GM19099 (cell line): ENCODE results near the gene TEAD1.

Source experiments
- POLR2A ChIP-seq: IDR thresholded peaks from 3 replicates; pipeline ENCODE4 v1.6.1; 2011; ENCODE audit warnings: low read depth; ENCODE audit not compliant: insufficient read length; ENCODE audit errors: extremely low read depth

Gene TEAD1

DNA sequence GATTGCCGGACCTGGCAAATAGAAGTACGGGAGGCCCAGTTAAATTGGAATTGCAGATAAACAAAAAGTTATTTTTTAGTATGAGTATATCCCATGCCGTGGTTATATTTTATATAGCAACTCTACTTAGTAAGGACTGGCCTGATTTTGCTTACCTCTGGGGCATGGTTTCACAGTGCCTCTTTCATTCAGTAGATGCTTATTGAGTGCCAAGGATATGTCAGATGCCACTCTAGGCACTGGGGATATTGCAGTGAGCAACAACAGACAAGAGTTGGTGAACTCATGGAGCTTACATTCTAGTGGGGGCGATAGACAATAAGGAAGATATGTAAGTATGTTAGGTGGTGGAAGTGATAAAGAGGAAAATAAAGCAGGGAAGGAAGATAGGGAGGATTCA is 112.2 kb downstream of the TEAD1 start:
- no peak for TF ChIP-seq POLR2A

DNA sequence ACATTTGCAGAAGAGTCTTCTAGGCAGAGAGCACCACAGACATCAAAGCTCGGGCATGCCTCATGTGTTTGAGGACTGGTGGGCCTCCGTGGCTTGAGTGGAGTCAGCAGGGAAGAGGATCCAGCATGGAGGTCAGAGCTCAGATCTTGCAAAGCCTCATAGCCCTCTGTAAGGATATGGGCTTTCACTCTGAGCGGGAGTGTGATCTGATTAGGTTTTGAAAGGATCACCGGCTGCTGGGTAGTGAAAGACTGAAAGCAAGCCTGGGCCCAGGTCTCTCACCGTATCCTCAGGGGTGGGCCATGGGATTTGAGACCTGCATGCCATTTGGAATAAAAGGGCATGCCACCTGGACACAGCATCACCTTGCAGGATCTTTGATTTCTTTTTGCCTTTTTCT is 112.7 kb downstream of the TEAD1 start:
- no peak for TF ChIP-seq POLR2A

DNA sequence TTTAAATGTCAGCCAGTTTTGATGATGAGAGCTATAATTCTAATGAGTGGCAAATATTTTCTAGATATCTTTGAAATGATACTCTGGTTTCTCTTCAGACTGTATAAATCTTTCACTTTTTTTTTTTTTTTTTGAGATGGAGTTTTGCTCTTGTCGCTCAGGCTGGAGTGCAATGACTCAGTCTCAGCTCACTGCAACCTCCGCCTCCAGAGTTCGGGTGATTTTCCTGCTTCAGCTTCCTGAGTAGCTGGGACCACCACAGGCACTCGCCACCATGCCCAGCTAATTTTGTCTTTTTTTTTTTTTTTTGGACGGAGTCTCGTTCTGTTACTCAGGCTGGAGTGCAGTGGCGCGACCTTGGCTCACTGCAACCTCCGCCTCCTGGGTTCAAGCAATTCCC is 113.6 kb downstream of the TEAD1 start:
- TF ChIP-seq POLR2A: no peak

DNA sequence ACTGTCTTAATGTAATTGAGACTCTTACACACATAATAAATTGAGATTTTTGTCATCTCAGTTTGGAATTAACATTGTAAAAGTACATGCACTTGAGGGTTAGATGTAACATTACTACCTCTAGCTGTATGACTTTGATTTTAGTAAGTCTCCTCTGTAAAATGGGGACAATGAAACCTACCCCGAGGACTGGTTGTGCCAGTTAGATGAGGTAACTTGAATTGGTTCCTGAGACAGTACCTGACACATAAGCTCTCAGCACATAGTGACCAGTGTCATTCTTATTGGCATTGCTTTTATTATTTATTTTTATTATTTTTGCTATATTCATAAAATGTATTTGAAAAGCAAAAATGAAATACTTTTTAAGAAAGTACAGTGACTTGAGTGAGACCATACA is 114.8 kb downstream of the TEAD1 start:
- TF ChIP-seq POLR2A: no peak

DNA sequence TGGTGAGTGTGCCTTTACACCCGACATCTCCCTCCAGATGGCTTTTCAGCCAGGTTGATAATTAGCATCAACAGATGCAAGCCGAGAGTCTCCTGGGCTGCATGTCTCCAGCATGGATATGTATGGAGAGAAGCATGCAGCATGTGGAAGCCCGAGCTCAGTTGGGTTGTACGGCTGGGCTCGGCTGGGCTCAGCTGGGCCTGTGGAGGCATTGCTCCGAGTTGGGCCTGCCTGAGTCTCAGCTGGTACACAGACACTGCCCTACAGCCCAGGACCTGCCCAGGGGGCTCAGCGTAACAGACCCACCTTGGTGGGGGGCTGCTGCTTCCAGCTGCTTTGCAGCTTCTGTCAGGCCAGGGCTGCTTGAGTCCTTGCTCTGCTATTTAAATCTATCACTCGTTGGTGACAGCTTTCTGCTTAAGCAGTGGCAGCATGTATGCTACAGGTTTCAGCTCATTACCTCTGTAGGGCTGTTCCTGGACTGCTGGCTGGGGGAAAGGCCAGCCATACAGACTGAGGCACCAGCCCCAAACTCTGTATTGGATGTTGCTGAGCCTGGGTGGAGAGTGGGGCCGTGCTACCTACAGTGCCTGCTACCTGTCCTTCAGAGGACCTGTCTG is 115.5 kb downstream of the TEAD1 start:
- no peak for TF ChIP-seq POLR2A

DNA sequence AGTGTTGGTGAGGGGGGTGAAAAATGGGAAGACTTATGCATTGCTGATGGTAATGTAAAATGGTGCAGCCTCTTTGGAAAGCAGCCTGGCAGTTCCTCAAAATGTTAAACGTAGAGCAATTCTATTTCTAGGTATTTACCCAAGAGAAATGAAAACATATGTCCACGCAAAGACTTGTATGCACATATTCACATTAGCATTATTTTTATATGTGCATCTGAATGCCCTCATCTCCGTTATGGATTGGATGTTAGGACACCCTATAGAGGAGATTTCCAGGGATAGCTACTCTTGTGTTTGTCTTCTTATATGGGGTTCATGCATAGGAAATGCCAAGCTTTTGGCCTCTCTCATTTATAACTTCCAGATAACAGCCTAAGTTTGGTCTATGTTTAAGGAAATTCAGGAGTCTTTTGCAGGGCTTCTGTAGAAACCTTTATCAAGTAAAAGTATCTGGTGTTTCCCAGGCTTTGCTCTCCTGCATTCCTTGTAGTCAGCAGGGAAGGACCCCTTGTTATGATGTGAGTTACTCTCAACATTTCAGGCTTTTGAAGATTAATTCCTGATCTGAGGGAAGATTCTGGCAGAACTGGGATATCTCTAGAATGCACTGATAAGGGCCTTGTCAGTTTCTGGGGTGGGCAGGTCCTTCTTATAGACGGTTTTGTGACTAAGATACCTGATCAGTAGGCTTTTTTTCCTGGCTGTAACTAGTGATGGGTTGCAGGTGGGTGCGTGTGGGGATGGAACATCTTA is 116.8 kb downstream of the TEAD1 start:
- no peak for TF ChIP-seq POLR2A

DNA sequence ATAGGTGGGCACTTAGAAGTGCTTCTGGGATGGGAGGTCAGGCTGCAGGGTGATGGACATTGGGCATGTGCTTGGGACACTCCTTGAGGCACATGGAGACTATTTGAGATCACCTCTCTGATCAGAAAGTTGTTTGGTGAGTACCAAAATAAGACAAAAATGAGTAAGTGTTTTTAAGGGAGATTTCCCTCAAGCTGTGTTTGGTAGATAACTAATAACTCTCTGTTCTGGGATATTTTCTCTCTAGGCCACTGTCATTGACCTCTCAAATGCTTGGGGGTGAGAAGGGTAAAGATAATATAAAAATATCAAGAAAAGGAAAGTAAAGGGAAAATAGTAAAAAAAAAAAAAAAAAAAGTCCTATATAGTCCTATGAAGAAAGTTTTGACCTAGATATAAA is 117.8 kb downstream of the TEAD1 start:
- no peak for TF ChIP-seq POLR2A

DNA sequence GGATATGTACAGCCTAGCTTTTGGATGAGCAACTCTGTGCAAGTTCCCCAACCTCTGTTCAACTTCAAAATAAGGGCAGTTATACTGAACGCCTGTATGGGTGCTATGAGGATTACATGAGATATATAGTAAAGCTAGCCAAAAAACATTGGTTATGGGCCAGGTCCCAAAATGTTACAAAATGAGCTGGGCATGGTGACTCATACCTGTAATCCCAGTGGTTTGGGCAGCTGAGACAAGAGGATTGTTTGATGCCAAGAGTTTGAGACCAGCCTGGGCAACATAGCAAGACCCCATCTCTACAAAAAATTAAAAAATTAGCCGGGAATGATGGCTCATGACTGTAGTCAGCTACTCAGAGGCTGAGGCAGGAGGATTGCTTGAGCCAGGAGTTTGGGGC is 118.4 kb downstream of the TEAD1 start:
- TF ChIP-seq POLR2A: no peak

DNA sequence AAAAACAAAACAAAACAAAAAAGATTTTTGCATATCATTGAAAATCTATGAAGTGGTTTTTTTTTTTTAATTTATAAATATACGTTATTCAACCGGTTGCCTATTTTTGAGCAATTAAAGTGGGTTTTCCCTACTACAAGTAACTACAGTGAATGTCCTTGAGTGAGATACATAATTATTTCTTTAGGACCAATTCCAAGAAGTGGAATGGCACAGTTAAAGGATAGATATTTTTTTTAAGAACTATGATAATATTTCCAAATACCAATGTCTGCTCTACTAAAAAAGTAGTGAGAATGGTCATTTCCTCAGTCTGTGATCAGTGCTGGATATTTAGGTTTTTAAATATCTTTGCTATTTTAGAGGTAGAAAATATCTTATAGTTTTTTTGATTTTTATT is 118.8 kb downstream of the TEAD1 start:
- no peak for TF ChIP-seq POLR2A

DNA sequence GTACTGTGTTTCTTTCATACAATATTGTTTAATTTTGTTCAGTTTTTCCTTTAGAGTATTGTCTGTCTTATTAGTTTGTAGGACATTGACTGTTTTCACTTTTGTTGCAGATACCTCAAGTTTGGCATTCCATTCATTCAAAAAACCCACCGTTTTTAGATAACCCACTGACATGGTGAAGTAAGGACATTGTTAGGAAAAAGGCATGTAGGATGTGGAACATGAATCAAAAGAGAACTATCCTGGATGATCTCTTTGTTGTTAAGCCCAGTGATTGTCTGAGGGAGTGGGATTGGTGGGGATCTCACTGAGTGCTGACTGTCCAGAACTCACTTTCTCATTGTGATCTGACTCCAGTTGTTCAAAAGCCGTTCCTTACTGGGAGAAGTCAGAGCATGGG is 119.3 kb downstream of the TEAD1 start:
- no peak for TF ChIP-seq POLR2A

DNA sequence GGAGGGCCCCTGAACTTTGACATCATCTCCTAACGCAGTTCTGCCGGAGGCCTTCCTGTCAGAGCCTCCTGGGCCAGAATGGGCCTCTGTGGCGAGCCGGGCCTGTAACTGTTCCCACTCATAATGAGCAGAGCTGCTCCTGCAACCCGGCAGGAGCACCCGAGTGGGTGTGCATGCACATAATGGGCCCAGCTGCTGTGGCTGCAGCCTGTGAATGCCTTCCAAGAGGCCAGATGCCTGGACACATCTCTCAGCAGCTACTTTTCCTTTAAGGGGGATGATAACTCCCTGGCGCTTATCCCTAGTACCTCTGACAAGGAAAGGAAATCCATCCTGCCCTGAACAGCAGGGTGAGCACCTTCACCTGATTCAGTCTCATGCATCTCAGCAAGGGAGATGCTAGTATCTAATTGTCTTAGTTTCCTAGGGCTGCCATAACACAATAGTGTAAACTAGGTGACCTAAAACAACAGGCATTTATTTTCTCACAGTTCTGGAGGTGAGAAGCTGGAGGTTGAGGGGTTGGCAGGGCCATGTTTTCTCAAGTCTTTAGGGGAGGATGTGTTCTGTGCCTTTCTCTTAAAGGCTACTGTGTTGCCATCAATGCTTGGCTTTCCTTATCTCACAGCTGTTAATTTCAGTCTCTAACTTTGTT is 120.5 kb downstream of the TEAD1 start:
- no peak for TF ChIP-seq POLR2A

DNA sequence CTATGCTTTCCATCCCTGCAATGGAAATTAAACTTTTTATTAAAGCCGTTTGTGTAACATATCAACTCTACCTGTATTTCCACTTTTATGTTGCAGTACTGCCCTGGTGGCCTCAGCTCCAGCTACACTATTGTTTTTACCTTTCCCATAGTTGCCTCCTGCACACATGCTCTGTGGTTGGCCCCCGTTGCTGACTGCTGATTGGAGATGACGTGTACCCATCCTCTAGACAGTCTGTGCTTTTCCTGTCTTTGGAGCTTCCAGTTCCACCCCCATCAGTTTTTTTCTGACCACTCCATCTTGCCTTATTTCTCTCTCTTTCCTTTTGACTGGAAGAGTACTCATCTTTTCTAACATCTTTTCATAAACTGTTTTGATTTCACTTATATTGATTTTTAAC is 123.8 kb downstream of the TEAD1 start:
- TF ChIP-seq POLR2A: no peak

DNA sequence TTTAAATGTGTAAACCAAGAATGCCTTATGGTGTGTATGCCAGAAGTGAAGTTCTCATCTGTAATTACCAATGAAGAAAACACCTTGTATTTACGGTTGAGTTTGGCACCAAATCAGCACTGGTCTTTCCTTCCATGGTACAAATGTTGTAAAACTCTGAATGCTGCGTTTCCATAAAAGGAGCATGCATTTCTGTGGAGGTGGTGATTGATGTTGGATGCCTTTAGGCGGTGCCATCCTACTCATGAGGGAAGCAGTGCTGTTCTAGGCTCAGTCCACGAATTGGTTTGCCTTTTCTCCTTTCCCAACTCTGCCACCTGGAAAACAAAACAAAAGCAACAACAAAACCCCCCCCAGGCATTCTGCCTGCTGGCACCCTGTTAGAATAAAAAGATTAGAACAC is 124.4 kb downstream of the TEAD1 start:
- TF ChIP-seq POLR2A: no peak

DNA sequence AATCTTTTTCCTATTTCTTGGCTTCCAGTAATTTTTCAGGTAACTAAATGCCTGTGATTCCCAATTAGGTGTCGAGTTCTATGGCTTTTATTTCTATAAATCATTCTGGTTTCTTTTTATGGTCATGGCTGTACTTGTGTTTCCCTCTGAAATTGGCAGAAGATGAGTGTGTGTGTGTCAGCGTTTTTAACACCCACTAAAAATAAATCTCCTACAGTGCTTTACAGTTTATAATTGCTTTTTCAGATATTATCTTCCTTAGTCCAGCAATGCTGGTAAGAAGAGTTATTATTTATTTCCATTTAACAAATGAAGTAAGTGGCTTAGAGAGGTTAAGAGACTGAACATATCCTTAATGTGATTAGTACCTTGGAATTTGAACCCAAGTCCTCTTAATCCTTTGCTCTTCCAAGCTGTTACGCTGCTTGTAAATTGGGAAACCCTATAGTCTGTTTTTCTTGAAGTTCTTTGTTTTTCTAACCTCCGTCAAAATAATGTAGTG is 125.2 kb downstream of the TEAD1 start:
- no peak for TF ChIP-seq POLR2A

DNA sequence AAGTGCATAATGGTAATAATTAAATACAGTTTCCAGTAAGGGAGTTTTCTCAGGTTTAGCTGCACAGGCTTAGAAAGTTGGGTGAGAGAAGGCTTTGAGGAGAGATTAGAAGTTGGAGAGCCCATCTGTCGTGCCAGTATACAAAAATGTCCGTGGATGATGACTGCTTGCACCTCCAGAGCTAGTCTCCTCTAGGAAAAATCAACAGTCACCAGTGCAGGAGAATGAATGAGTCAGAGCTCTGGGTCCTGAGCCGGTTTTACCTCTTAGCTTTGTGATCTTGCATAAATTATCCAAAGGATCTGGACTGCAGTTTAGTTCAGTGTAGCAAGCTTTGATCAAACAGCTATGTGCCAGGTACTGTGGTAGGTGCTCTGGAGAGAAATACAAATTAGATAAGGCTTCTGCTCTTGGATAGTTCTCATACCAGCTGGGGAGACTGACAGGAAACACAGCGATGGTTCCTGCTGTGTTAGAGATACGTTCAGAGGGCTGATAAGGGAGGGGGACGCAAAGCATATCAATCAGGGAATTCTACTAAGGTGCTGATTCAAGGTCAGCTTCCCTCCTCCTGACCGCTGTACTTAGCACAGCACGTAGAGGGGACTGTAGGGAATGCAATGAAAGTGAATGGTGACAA is 125.9 kb downstream of the TEAD1 start:
- no peak for TF ChIP-seq POLR2A
